GM23338 (cell line): ENCODE measurements around the gene MTCL3.
A peak's percentile ranks its signal among the peaks of the same experiment; 100 is the strongest.

Experiments
- ATAC-seq: fragments of 200-7000 bp; cut with Tn5 transposase; 3 replicates; pipeline ENCODE4 v1.9.1; 2020
- DNase-seq: peaks from one replicate; pipeline ENCODE4 v3.0.0-alpha.2; 2015; ENCODE audit warnings: low spot score
- H2AFZ ChIP-seq: fragments of 200-600 bp; sonication (generic); 2 replicates; pipeline ENCODE4 v1.8.0; 2016; ENCODE audit warnings: antibody characterized with exemption, mild to moderate bottlenecking, moderate library complexity
- H3F3A ChIP-seq: fragments of 200-600 bp; sonication (generic); replicated peaks from 2 replicates; pipeline ENCODE4 v1.8.0; 2017; ENCODE audit warnings: antibody characterized with exemption, mixed run types, low read depth
- H3K27ac ChIP-seq: fragments of 200-600 bp; sonication (generic); 2 replicates; pipeline ENCODE4 v1.6.1; 2016; ENCODE audit warnings: low read depth
- H3K27me3 ChIP-seq: fragments of 200-600 bp; sonication (generic); 2 replicates; pipeline ENCODE4 v1.8.0; 2016; ENCODE audit warnings: mild to moderate bottlenecking, mixed run types, moderate library complexity; ENCODE audit not compliant: insufficient read depth
- H3K36me3 ChIP-seq: fragments of 200-600 bp; sonication (generic); 2 replicates; pipeline ENCODE4 v1.8.0; 2016; ENCODE audit warnings: mild to moderate bottlenecking; ENCODE audit not compliant: insufficient read depth
- H3K4me1 ChIP-seq: fragments of 200-600 bp; sonication (generic); 2 replicates; pipeline ENCODE4 v1.8.0; 2016; ENCODE audit warnings: mild to moderate bottlenecking, moderate library complexity; ENCODE audit not compliant: insufficient read depth
- H3K4me2 ChIP-seq: fragments of 200-600 bp; sonication (generic); 2 replicates; pipeline ENCODE4 v1.7.1; 2017; ENCODE audit warnings: mixed run types
- H3K4me3 ChIP-seq: fragments of 200-600 bp; sonication (generic); 2 replicates; pipeline ENCODE4 v1.6.1; 2016; ENCODE audit warnings: mixed run types
- H3K79me2 ChIP-seq: fragments of 200-600 bp; sonication (generic); replicated peaks from 2 replicates; pipeline ENCODE4 v1.8.0; 2017; ENCODE audit warnings: mild to moderate bottlenecking; ENCODE audit not compliant: insufficient read depth
- H3K9me2 ChIP-seq: fragments of 200-600 bp; sonication (generic); 2 replicates; pipeline ENCODE4 v1.8.0; 2017; ENCODE audit not compliant: insufficient read depth
- H4K20me1 ChIP-seq: fragments of 200-600 bp; sonication (generic); replicated peaks from 2 replicates; pipeline ENCODE4 v1.8.0; 2017; ENCODE audit warnings: mild to moderate bottlenecking; ENCODE audit not compliant: insufficient read depth
- H3K27ac Mint-ChIP-seq: 2 replicates; pipeline ENCODE4 v1.8.0; 2020; ENCODE audit warnings: inconsistent platforms, mild to moderate bottlenecking, moderate library complexity, mixed read lengths
- H3K27me3 Mint-ChIP-seq: 3 replicates; pipeline ENCODE4 v1.8.0; 2022; ENCODE audit warnings: low read depth, mild to moderate bottlenecking, moderate library complexity, mixed read lengths, inconsistent platforms; ENCODE audit not compliant: insufficient read depth, poor library complexity
- H3K36me3 Mint-ChIP-seq: 3 replicates; pipeline ENCODE4 v1.8.0; 2021; ENCODE audit warnings: low read depth, mild to moderate bottlenecking, inconsistent platforms, moderate library complexity, mixed read lengths
- H3K4me1 Mint-ChIP-seq: 3 replicates; pipeline ENCODE4 v1.8.0; 2020; ENCODE audit warnings: mild to moderate bottlenecking, inconsistent platforms, mixed read lengths
- H3K4me3 Mint-ChIP-seq: 3 replicates; pipeline ENCODE4 v1.8.0; 2021; ENCODE audit warnings: moderate library complexity, mild to moderate bottlenecking, inconsistent platforms, mixed read lengths
- H3K9me3 Mint-ChIP-seq: 3 replicates; pipeline ENCODE4 v1.8.0; 2020; ENCODE audit warnings: moderate library complexity, mild to moderate bottlenecking, inconsistent platforms, mixed read lengths
- CREB1 ChIP-seq: fragments of 250-450 bp; sonication (Bioruptor Pico); IDR thresholded peaks from 2 replicates; pipeline ENCODE4 v1.5.0; 2020; ENCODE audit warnings: low read depth, mild to moderate bottlenecking, moderate library complexity
- ETS1 ChIP-seq: IDR thresholded peaks from 2 replicates; pipeline ENCODE4 v1.6.1; 2016; ENCODE audit warnings: antibody characterized with exemption
- EZH2 ChIP-seq: fragments of 200-600 bp; sonication (generic); IDR thresholded peaks from one replicate; pipeline ENCODE4 v1.8.0; 2017; ENCODE audit warnings: antibody characterized with exemption, mild to moderate bottlenecking, low read depth; ENCODE audit not compliant: unreplicated experiment
- EZH2phosphoT487 ChIP-seq: fragments of 200-600 bp; sonication (generic); IDR thresholded peaks from one replicate; pipeline ENCODE4 v1.8.1; 2018; ENCODE audit warnings: antibody characterized with exemption; ENCODE audit not compliant: unreplicated experiment
- JUNB ChIP-seq: IDR thresholded peaks from one replicate; pipeline ENCODE4 v1.6.1; 2016; ENCODE audit warnings: antibody characterized with exemption; ENCODE audit not compliant: unreplicated experiment
- NANOG ChIP-seq: IDR thresholded peaks from 2 replicates; pipeline ENCODE4 v1.6.1; 2016; ENCODE audit warnings: antibody characterized with exemption, borderline replicate concordance
- POLR2AphosphoS5 ChIP-seq: IDR thresholded peaks from 2 replicates; pipeline ENCODE4 v1.6.1; 2016; ENCODE audit warnings: antibody characterized with exemption, low read depth
- REST ChIP-seq: IDR thresholded peaks from one replicate; pipeline ENCODE4 v1.6.1; 2018; ENCODE audit warnings: antibody characterized with exemption; ENCODE audit not compliant: unreplicated experiment
- STAT1 ChIP-seq: IDR thresholded peaks from one replicate; pipeline ENCODE4 v1.6.1; 2016; ENCODE audit warnings: antibody characterized with exemption; ENCODE audit not compliant: unreplicated experiment
- ZNF114 ChIP-seq: fragments of 250-450 bp; sonication (Bioruptor Pico); IDR thresholded peaks from 2 replicates; pipeline ENCODE4 v1.5.0; 2020; ENCODE audit warnings: mild to moderate bottlenecking, moderate library complexity
- ZNF331 ChIP-seq: fragments of 250-450 bp; sonication (Bioruptor Pico); IDR thresholded peaks from 2 replicates; pipeline ENCODE4 v1.5.0; 2020; ENCODE audit warnings: low read depth, mild to moderate bottlenecking, moderate library complexity
- ZNF462 ChIP-seq: fragments of 250-450 bp; sonication (Bioruptor Pico); IDR thresholded peaks from 2 replicates; pipeline ENCODE4 v1.5.0; 2020; ENCODE audit warnings: mild to moderate bottlenecking, moderate library complexity
- TF ChIP-seq, protein P1 (sequence below), 2 experiments: fragments of 200-600 bp in 1 of 2; sonication (generic) in 1 of 2; conservative IDR thresholded peaks; 2 replicates each; pipeline versions ENCODE4 v1.5.1 to v1.6.1; 2016 to 2017; ENCODE audit warnings: antibody characterized with exemption in 2 of 2, low read depth in 2 of 2, mild to moderate bottlenecking in 2 of 2, moderate library complexity in 1 of 2

Gene MTCL3

GRCh38 chr6:127457456-127458064 is 61.6 kb downstream of the MTCL3 start:
- H3K4me1 ChIP-seq, result peaks cover 39% of the 10 kb centered on the region
- peaks cover 51% of the 10 kb centered on the region for H3K4me1 Mint-ChIP-seq
- no peaks in the 10 kb centered on the region for H3K36me3 Mint-ChIP-seq
- H3K79me2 ChIP-seq, result no peaks in the 10 kb centered on the region
- no peak for TF ChIP-seq EZH2phosphoT487
- TF ChIP-seq, protein P1, sequence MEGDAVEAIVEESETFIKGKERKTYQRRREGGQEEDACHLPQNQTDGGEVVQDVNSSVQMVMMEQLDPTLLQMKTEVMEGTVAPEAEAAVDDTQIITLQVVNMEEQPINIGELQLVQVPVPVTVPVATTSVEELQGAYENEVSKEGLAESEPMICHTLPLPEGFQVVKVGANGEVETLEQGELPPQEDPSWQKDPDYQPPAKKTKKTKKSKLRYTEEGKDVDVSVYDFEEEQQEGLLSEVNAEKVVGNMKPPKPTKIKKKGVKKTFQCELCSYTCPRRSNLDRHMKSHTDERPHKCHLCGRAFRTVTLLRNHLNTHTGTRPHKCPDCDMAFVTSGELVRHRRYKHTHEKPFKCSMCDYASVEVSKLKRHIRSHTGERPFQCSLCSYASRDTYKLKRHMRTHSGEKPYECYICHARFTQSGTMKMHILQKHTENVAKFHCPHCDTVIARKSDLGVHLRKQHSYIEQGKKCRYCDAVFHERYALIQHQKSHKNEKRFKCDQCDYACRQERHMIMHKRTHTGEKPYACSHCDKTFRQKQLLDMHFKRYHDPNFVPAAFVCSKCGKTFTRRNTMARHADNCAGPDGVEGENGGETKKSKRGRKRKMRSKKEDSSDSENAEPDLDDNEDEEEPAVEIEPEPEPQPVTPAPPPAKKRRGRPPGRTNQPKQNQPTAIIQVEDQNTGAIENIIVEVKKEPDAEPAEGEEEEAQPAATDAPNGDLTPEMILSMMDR (conservative IDR thresholded peaks at IDR 0.05; ENCODE audit: low read depth in 2 of 2), result no peak
- no peak for TF ChIP-seq ZNF462
- no peak for TF ChIP-seq ZNF114 (CRISPR knock-in tag)
- no peak for TF ChIP-seq JUNB
- TF ChIP-seq POLR2AphosphoS5, result no peak
- no peak for TF ChIP-seq STAT1
- TF ChIP-seq ZNF331 (CRISPR knock-in tag), result no peak
- TF ChIP-seq CREB1, result no peak
- TF ChIP-seq REST, result no peak
- no peak for TF ChIP-seq EZH2
- TF ChIP-seq NANOG, result no peak
- no peak for TF ChIP-seq ETS1
- no peak overlapping the region for H2AFZ ChIP-seq
- no peaks in the 10 kb centered on the region for H3K27me3 ChIP-seq
- H3K27me3 Mint-ChIP-seq, result no peaks in the 10 kb centered on the region
- H3K4me3 Mint-ChIP-seq, result peak overlapping the region; percentile 34
- DNase-seq (peak; percentile 14), ATAC-seq (peak; percentile 44)
- no peaks in the 10 kb centered on the region for H4K20me1 ChIP-seq
- peak overlapping the region; percentile 23; the same call in 1 of the 2 replicates for H3K4me3 ChIP-seq
- H3K27ac Mint-ChIP-seq, result peak overlapping the region; percentile 72
- peak overlapping the region; percentile 42; the same call in 1 of the 2 replicates for H3K27ac ChIP-seq
- H3K9me2 ChIP-seq, result no peaks in the 10 kb centered on the region
- no peaks in the 10 kb centered on the region for H3K36me3 ChIP-seq
- no peaks in the 10 kb centered on the region for H3F3A ChIP-seq
- H3K9me3 Mint-ChIP-seq, result no peaks in the 10 kb centered on the region
- peak overlapping the region; percentile 34 for H3K4me2 ChIP-seq
